HepG2 (cell line): Measurements from ENCODE around the gene GRM8. TPM values are rescaled to one million over a fixed set of nuclear protein-coding genes. Genes with fewer than 3 reads are reported as not detected.

Experiments
- ATAC-seq: fragments of 200-7000 bp; cut with Tn5 transposase; 3 replicates; pipeline ENCODE4 v1.9.1; 2020; ENCODE audit warnings: mild to moderate bottlenecking, moderate library complexity
- BruUV-seq: library from RNA; stranded (reverse); fragments of 400-500 nt; replicated peaks from 2 replicates; lab custom pipeline; 2021; lab: Mats Ljungman, UMichigan
- CTCF ChIA-PET: fragments of 300-600 bp; formaldehyde crosslinking; extraction: SDS; loops from one replicate; lab custom pipeline; 2021; ENCODE audit warnings: low total read pairs, inconsistent platforms, low intra/inter-chr PET ratio; lab: Yijun Ruan, JAX
- POLR2A ChIA-PET: fragments of 350-600 bp; sonication (Branson Sonifier 250); formaldehyde crosslinking; loops from one replicate; lab custom pipeline; 2020; ENCODE audit warnings: antibody characterized with exemption, inconsistent platforms; lab: Yijun Ruan, JAX
- DNase-seq: peaks from one replicate; pipeline ENCODE4 v3.0.0-alpha.2; 2015; ENCODE audit warnings: low spot score
- FAIRE-seq: peaks from 3 replicates; lab custom pipeline; 2011; peaks lifted over from hg19 to GRCh38; lab: Jason Lieb, UNC
- H2AFZ ChIP-seq: one replicate; pipeline ENCODE4 v1.6.1; 2011; ENCODE audit warnings: low read length, inconsistent platforms
- H3K27ac ChIP-seq: fragments of 300-600 bp; 3 replicates; pipeline ENCODE4 v1.8.0; 2011; ENCODE audit warnings: mixed run types, mild to moderate bottlenecking, mixed read lengths, low read length, inconsistent platforms; ENCODE audit not compliant: insufficient read depth; ENCODE audit errors: extremely low read length
- H3K27me3 ChIP-seq, 2 experiments: fragments of 200-600 bp in 1 of 2; 2 replicates in 1 of 2; 3 replicates in 1 of 2; pipeline versions ENCODE4 v1.6.0 to v1.8.0; 2011; ENCODE audit warnings: low read length in 2 of 2, mild to moderate bottlenecking in 2 of 2, moderate library complexity in 2 of 2, inconsistent platforms in 1 of 2; ENCODE audit not compliant: insufficient read depth in 2 of 2, control insufficient read depth in 1 of 2
- H3K36me3 ChIP-seq, 2 experiments: fragments of 200-600 bp in 1 of 2; replicated peaks in 1 of 2; 2 replicates in 1 of 2; 3 replicates in 1 of 2; pipeline versions ENCODE4 v1.5.1 to v1.8.0; 2011; ENCODE audit warnings: low read length in 2 of 2, inconsistent platforms in 1 of 2; ENCODE audit not compliant: insufficient read depth in 2 of 2, control insufficient read depth in 1 of 2
- H3K4me1 ChIP-seq: 2 replicates; pipeline ENCODE4 v1.5.1; 2012; ENCODE audit warnings: low read length, inconsistent platforms; ENCODE audit not compliant: insufficient read depth
- H3K4me2 ChIP-seq: 2 replicates; pipeline ENCODE4 v1.6.0; 2011; ENCODE audit warnings: low read depth, low read length, inconsistent platforms
- H3K4me3 ChIP-seq, 3 experiments: fragments of 200-600 bp in 1 of 3; sonication (generic), shearing (Covaris generic) in 1 of 3; replicated peaks in 1 of 3; 2 replicates each; pipeline ENCODE4 v1.5.1; 2011 to 2016; ENCODE audit warnings: low read length in 3 of 3, inconsistent platforms in 2 of 3, low read depth in 2 of 3, mild to moderate bottlenecking in 2 of 3, control low read depth in 1 of 3, mixed read lengths in 1 of 3; ENCODE audit not compliant: insufficient read depth in 1 of 3
- H3K79me2 ChIP-seq: one replicate; pipeline ENCODE4 v1.6.1; 2011; ENCODE audit warnings: low read length, inconsistent platforms; ENCODE audit not compliant: insufficient read depth
- H3K9ac ChIP-seq: 2 replicates; pipeline ENCODE4 v1.6.0; 2011; ENCODE audit warnings: mild to moderate bottlenecking, low read depth, low read length, inconsistent platforms; ENCODE audit not compliant: insufficient read depth
- H3K9me3 ChIP-seq: 2 replicates; pipeline ENCODE4 v1.5.1; 2012; ENCODE audit warnings: mild to moderate bottlenecking, low read length
- H4K20me1 ChIP-seq: 2 replicates; pipeline ENCODE4 v1.6.0; 2011; ENCODE audit warnings: inconsistent platforms, mild to moderate bottlenecking, low read length, moderate library complexity; ENCODE audit not compliant: insufficient read depth
- FOXM1 ChIP-seq: sonication (generic); formaldehyde crosslinking; IDR thresholded peaks from 2 replicates; pipeline ENCODE4 v1.5.0; 2020; ENCODE audit warnings: missing genetic modification reagents
- GABPA ChIP-seq, 2 experiments: IDR thresholded peaks; 2 replicates each; pipeline ENCODE4 v1.6.1; 2011 to 2016; ENCODE audit warnings: low read depth in 2 of 2, low read length in 1 of 2, missing biosample characterization in 1 of 2, missing genetic modification characterization in 1 of 2
- GABPB1 ChIP-seq: IDR thresholded peaks from 2 replicates; pipeline ENCODE4 v1.6.1; 2016; ENCODE audit warnings: mild to moderate bottlenecking, missing genetic modification reagents, moderate library complexity, missing compliant biosample characterization
- KDM1A ChIP-seq: IDR thresholded peaks from 2 replicates; pipeline ENCODE4 v1.6.1; 2016; ENCODE audit warnings: missing compliant biosample characterization
- MEIS1 ChIP-seq: sonication (generic); formaldehyde crosslinking; IDR thresholded peaks from 2 replicates; pipeline ENCODE4 v1.9.0; 2021; ENCODE audit warnings: mild to moderate bottlenecking, missing genetic modification reagents, moderate library complexity, borderline replicate concordance
- NFYC ChIP-seq: IDR thresholded peaks from 2 replicates; pipeline ENCODE4 v1.6.1; 2016; ENCODE audit warnings: missing genetic modification reagents, missing compliant biosample characterization
- POLR2G ChIP-seq: fragments of 200-400 bp; formaldehyde crosslinking; IDR thresholded peaks from 2 replicates; pipeline ENCODE4 v1.6.1; 2018; ENCODE audit warnings: mild to moderate bottlenecking, low read depth, low read length, moderate library complexity
- SAP130 ChIP-seq: IDR thresholded peaks from 2 replicates; pipeline ENCODE4 v1.6.1; 2016; ENCODE audit warnings: low read depth
- TMF1 ChIP-seq: sonication (generic); formaldehyde crosslinking; IDR thresholded peaks from 2 replicates; pipeline ENCODE4 v1.8.1; 2022; ENCODE audit warnings: low read depth, missing genetic modification reagents
- XRCC5 ChIP-seq: fragments of 200-400 bp; formaldehyde crosslinking; optimal IDR thresholded peaks from 2 replicates; pipeline ENCODE3; 2017; ENCODE audit warnings: mild to moderate bottlenecking, low read length
- ZBTB7B ChIP-seq: sonication (generic); formaldehyde crosslinking; IDR thresholded peaks from 2 replicates; pipeline ENCODE4 v1.4.0; 2020; ENCODE audit warnings: missing genetic modification reagents
- ZNF256 ChIP-seq: sonication (generic); formaldehyde crosslinking; conservative IDR thresholded peaks from 2 replicates; pipeline ENCODE4 v1.4.0; 2020; ENCODE audit warnings: missing genetic modification reagents
- ZNF432 ChIP-seq: sonication (generic); formaldehyde crosslinking; IDR thresholded peaks from 2 replicates; pipeline ENCODE4 v1.5.0; 2020; ENCODE audit warnings: missing genetic modification reagents, mild to moderate bottlenecking, borderline replicate concordance
- ZNF564 ChIP-seq: sonication (generic); formaldehyde crosslinking; IDR thresholded peaks from 2 replicates; pipeline ENCODE4 v1.8.1; 2023; ENCODE audit warnings: mild to moderate bottlenecking, missing genetic modification reagents
- ZSCAN20 ChIP-seq: sonication (generic); formaldehyde crosslinking; IDR thresholded peaks from 2 replicates; pipeline ENCODE4 v1.4.0; 2020; ENCODE audit warnings: missing genetic modification reagents, mild to moderate bottlenecking, borderline replicate concordance
- ZSCAN29 ChIP-seq: sonication (generic); formaldehyde crosslinking; conservative IDR thresholded peaks from 2 replicates; pipeline ENCODE4 v1.4.0; 2020; ENCODE audit warnings: mild to moderate bottlenecking, missing genetic modification reagents
- WGBS: methylation state at CpG from one replicate; pipeline ENCODE4 v1.1.6; 2017; ENCODE audit warnings: low lambda C conversion rate; 5-methylcytosine and 5-hydroxymethylcytosine counted together
- in situ Hi-C: cut with HindIII; loops from 2 replicates; pipeline ENCODE4 v1.10.0; 2017; ENCODE audit warnings: low pct_unique_long_range_greater_than_20kb; ENCODE audit not compliant: extremely low pct_ligation_motif_present
- intact Hi-C: fragments of 100-400 bp; cut with micrococcal nuclease; formaldehyde crosslinking; loops from one replicate; pipeline ENCODE4 v1.10.0; 2022; ENCODE audit not compliant: unreplicated experiment
- polyA plus RNA-seq, 8 experiments: library from polyadenylated mRNA; depleted of rRNA in 3 of 8; stranded (reverse) in 7 of 8; unstranded in 1 of 8; fragments of >200 nt; fragmentation: Illumina TruSeq in 4 of 8; extraction: Trizol in 4 of 8; gene quantifications; 2 replicates each; pipeline versions ENCODE4 v1.2.1 to v1.2.3, GENCODE V29; 2011 to 2016; ENCODE audit warnings: low read depth in 4 of 8, missing spikeins in 1 of 8, mixed read lengths in 1 of 8; ENCODE audit not compliant: insufficient read depth in 1 of 8
- total RNA-seq, 5 experiments: library from RNA; depleted of rRNA; stranded (reverse); fragments of >200 nt; fragmentation: Illumina TruSeq; extraction: Trizol; gene quantifications; 2 replicates each; pipeline ENCODE4 v1.2.3, GENCODE V29; 2016; ENCODE audit warnings: low read depth in 1 of 5
- TF ChIP-seq, protein P1 (sequence below): sonication (generic); formaldehyde crosslinking; IDR thresholded peaks from 2 replicates; pipeline ENCODE4 v1.5.0; 2020; ENCODE audit warnings: mild to moderate bottlenecking, missing genetic modification reagents
- TF ChIP-seq, protein P2 (sequence below): sonication (generic); formaldehyde crosslinking; IDR thresholded peaks from 2 replicates; pipeline ENCODE4 v1.8.0; 2022; ENCODE audit warnings: missing genetic modification reagents, mild to moderate bottlenecking, moderate library complexity, borderline replicate concordance
- TF ChIP-seq, protein P3 (sequence below): sonication (generic); formaldehyde crosslinking; IDR thresholded peaks from 2 replicates; pipeline ENCODE4 v1.8.0; 2023; ENCODE audit warnings: mild to moderate bottlenecking, missing genetic modification reagents
- TF ChIP-seq, protein P4 (sequence below): sonication (generic); formaldehyde crosslinking; IDR thresholded peaks from 2 replicates; pipeline ENCODE4 v1.5.0; 2020; ENCODE audit warnings: missing genetic modification reagents

GRM8 gene
- total and polyA plus RNA-seq, 2 of the 13 experiments (the other 11 are each of a cell fraction or from before 2014, with no cell fraction given), result not detected

DNA sequence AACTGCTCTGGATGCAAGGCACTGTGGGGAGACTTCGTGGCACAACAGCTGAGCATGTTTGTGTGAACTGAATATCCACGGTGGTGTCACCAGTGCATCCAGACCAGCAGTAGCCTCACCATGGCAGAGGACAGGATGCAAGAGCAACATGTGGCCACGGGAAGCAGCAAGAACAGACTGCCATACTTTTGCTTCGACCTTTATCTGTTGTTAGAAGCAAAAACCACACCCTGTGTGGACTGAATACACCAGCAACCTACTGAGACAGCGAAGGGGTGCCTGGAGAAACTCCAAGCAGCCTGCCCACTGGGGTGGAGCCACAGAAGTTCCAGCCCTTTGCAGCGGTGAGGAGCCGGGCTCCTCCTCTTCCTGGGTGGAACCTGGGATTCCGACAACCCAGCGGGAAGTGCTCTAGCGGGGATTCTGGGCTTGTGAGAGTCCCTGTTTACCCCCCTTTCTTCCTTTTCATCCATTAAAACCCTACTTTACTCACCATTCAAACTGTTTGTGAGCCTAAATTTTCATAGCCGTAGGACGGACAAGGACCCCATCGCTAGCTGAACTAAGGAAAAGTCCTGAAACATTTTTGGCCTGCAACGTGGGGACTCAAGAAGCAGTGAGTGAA is 584.9 kb downstream of the GRM8 start:
- Histone ChIP-seq H3K27ac (no peak overlapping the region), H3K79me2 (no peaks in the 10 kb centered on the region), H3K4me1 (no peaks in the 10 kb centered on the region), H3K36me3 (no peaks in the 10 kb centered on the region), H3K9me3 (peaks cover 38% of the 10 kb centered on the region), H4K20me1 (no peaks in the 10 kb centered on the region), H3K27me3 (no peaks in the 10 kb centered on the region), H3K9ac (no peak overlapping the region), H3K4me3 (peak overlapping the region in 2 of 3 experiments; percentile 6 to 36; a peak in 3 of 6 replicates), H3K4me2 (peak overlapping the region; percentile 29), H2AFZ (no peak overlapping the region)
- TF ChIP-seq TMF1, result no peak
- peak; percentile 39; the same call in 1 of the 2 replicates for TF ChIP-seq GABPB1 (CRISPR knock-in tag)
- no peak for TF ChIP-seq GABPA (IDR thresholded peaks at IDR 0.05; ENCODE audit: low read depth, low read length)
- TF ChIP-seq GABPA (CRISPR knock-in tag; IDR thresholded peaks at IDR 0.05; ENCODE audit: low read depth), result peak; percentile 72
- TF ChIP-seq ZSCAN29 (CRISPR knock-in tag), result no peak
- TF ChIP-seq SAP130, result 0 out of 2 replicates have a peak, but pooled peaks have one; percentile 14
- TF ChIP-seq, protein P1, sequence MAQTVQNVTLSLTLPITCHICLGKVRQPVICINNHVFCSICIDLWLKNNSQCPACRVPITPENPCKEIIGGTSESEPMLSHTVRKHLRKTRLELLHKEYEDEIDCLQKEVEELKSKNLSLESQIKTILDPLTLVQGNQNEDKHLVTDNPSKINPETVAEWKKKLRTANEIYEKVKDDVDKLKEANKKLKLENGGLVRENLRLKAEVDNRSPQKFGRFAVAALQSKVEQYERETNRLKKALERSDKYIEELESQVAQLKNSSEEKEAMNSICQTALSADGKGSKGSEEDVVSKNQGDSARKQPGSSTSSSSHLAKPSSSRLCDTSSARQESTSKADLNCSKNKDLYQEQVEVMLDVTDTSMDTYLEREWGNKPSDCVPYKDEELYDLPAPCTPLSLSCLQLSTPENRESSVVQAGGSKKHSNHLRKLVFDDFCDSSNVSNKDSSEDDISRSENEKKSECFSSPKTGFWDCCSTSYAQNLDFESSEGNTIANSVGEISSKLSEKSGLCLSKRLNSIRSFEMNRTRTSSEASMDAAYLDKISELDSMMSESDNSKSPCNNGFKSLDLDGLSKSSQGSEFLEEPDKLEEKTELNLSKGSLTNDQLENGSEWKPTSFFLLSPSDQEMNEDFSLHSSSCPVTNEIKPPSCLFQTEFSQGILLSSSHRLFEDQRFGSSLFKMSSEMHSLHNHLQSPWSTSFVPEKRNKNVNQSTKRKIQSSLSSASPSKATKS (CRISPR knock-in tag), result no peak
- TF ChIP-seq KDM1A, result no peak
- no peak for TF ChIP-seq FOXM1 (CRISPR knock-in tag)
- no peak for TF ChIP-seq ZSCAN20 (CRISPR knock-in tag)
- TF ChIP-seq, protein P2, sequence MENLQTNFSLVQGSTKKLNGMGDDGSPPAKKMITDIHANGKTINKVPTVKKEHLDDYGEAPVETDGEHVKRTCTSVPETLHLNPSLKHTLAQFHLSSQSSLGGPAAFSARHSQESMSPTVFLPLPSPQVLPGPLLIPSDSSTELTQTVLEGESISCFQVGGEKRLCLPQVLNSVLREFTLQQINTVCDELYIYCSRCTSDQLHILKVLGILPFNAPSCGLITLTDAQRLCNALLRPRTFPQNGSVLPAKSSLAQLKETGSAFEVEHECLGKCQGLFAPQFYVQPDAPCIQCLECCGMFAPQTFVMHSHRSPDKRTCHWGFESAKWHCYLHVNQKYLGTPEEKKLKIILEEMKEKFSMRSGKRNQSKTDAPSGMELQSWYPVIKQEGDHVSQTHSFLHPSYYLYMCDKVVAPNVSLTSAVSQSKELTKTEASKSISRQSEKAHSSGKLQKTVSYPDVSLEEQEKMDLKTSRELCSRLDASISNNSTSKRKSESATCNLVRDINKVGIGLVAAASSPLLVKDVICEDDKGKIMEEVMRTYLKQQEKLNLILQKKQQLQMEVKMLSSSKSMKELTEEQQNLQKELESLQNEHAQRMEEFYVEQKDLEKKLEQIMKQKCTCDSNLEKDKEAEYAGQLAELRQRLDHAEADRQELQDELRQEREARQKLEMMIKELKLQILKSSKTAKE (CRISPR knock-in tag), result no peak
- no peak for TF ChIP-seq ZNF256 (CRISPR knock-in tag)
- no peak for TF ChIP-seq ZNF564 (CRISPR knock-in tag)
- TF ChIP-seq ZNF432 (CRISPR knock-in tag), result no peak
- 0 out of 2 replicates have a peak, but pooled peaks have one; percentile 40 for TF ChIP-seq POLR2G
- no peak for TF ChIP-seq MEIS1 (CRISPR knock-in tag)
- TF ChIP-seq, protein P3, sequence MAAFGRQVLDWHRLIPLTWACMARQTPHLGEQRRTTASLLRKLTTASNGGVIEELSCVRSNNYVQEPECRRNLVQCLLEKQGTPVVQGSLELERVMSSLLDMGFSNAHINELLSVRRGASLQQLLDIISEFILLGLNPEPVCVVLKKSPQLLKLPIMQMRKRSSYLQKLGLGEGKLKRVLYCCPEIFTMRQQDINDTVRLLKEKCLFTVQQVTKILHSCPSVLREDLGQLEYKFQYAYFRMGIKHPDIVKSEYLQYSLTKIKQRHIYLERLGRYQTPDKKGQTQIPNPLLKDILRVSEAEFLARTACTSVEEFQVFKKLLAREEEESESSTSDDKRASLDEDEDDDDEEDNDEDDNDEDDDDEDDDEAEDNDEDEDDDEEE (CRISPR knock-in tag), result no peak
- TF ChIP-seq NFYC, result no peak
- no peak for TF ChIP-seq XRCC5
- TF ChIP-seq, protein P4, sequence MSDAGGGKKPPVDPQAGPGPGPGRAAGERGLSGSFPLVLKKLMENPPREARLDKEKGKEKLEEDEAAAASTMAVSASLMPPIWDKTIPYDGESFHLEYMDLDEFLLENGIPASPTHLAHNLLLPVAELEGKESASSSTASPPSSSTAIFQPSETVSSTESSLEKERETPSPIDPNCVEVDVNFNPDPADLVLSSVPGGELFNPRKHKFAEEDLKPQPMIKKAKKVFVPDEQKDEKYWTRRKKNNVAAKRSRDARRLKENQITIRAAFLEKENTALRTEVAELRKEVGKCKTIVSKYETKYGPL (CRISPR knock-in tag), result no peak
- no peak for TF ChIP-seq ZBTB7B
- intact Hi-C loops, result no loop called here
- POLR2A ChIA-PET, result no interaction called here
- BruUV-seq, result no TSS peak
- in situ Hi-C loops, result no loop called here
- CTCF ChIA-PET, result no interaction called here
- ATAC-seq (peak; percentile 86), FAIRE-seq (no peak), DNase-seq (no peak)
- WGBS, result 26% methylated on average over 13 of the region's 14 CpGs
